T-helper 22 cell (primary cell): ENCODE data around the gene UBALD1.

ENCODE experiments used
- DNase-seq: peaks from one replicate; pipeline ENCODE4 v3.0.0-alpha.2; 2020; ENCODE audit warnings: low read depth

Gene UBALD1

GRCh38 chr16:4646773-4647643 is 32.3 kb upstream of the UBALD1 start:
- DNase-seq, result no peak

- DNase-seq, result no peak
These were observed 27.2 kb upstream of the UBALD1 start for GRCh38 chr16:4641895-4642294.

- no peak for DNase-seq
These were observed 26.6 kb upstream of the UBALD1 start for GRCh38 chr16:4641306-4641687.

- no peak for DNase-seq
These were observed 26.1 kb upstream of the UBALD1 start for GRCh38 chr16:4640572-4641305.

- no peak for DNase-seq
These were observed 25.3 kb upstream of the UBALD1 start for GRCh38 chr16:4639899-4640509.

GRCh38 chr16:4637501-4638166 is 22.9 kb upstream of the UBALD1 start:
- no peak for DNase-seq

- DNase-seq, result no peak
These were observed 21.5 kb upstream of the UBALD1 start for GRCh38 chr16:4636196-4636595.

- no peak for DNase-seq
These were observed 20.1 kb upstream of the UBALD1 start for GRCh38 chr16:4634768-4635167.

GRCh38 chr16:4633910-4634635 is 19.4 kb upstream of the UBALD1 start:
- no peak for DNase-seq

GRCh38 chr16:4631444-4631843 is 16.8 kb upstream of the UBALD1 start:
- DNase-seq, result no peak

- no peak for DNase-seq
These were observed 13.6 kb upstream of the UBALD1 start for GRCh38 chr16:4628283-4628682.

- no peak for DNase-seq
These were observed 11.7 kb upstream of the UBALD1 start for GRCh38 chr16:4626396-4626795.

GRCh38 chr16:4625560-4626159 is 11.0 kb upstream of the UBALD1 start:
- DNase-seq, result no peak

- DNase-seq, result peak; percentile 56
These were observed 10.3 kb upstream of the UBALD1 start for GRCh38 chr16:4624827-4625559.

- DNase-seq, result peak; percentile 86
These were observed 9.5 kb upstream of the UBALD1 start, which contains the start of gene MGRN1 for GRCh38 chr16:4624015-4624826. Gene MGRN1 (plus strand): TSS chr16:4624826. CDS start chr16:4624961, 135 bp downstream.

GRCh38 chr16:4623593-4623992 is 8.9 kb upstream of the UBALD1 start:
- no peak for DNase-seq

- no peak for DNase-seq
These were observed 4.1 kb upstream of the UBALD1 start for GRCh38 chr16:4618645-4619418.

GRCh38 chr16:4617880-4618279 is 3.2 kb upstream of the UBALD1 start:
- no peak for DNase-seq
